ENCODE measurements around the gene RER1. TPM values are rescaled to one million over a fixed set of nuclear protein-coding genes. Genes with fewer than 3 reads are reported as not detected.
A peak's percentile ranks its signal among the peaks of the same experiment; 100 is the strongest.

The RER1 gene
- total RNA-seq, 1 donor from 2014 or later: 133 TPM

- peak; percentile 32 for DNase-seq
Observed at GRCh38 chr1:2383576-2383975, 8.1 kb upstream of the RER1 start.

GRCh38 chr1:2384130-2384860, 7.3 kb upstream of the RER1 start:
- Histone ChIP-seq H3K27me3 (ENCODE audit: low read depth) (no peaks in the 10 kb centered on the region), H3K4me3 (no peak overlapping the region), H3K27ac (no peak overlapping the region), H3K4me1 (peaks cover 10% of the 10 kb centered on the region), H3K36me3 (peaks cover 6% of the 10 kb centered on the region), H3K9me3 (no peaks in the 10 kb centered on the region)
- DNase-seq: peak; percentile 23
- ATAC-seq: no peak
- intact Hi-C loops (cut with DNase I): loop anchor here (5.0 kb wide), 1 partner anchor 187 kb away; no protein-coding TSS in a partner anchor
- TF ChIP-seq CTCF (IDR thresholded peaks at IDR 0.05): no peak

More at GRCh38 chr1:2383576-2383975, 8.1 kb upstream of the RER1 start:
- H3K4me3 ChIP-seq: no peak overlapping the region
- no peak for TF ChIP-seq CTCF (IDR thresholded peaks at IDR 0.05)
- peaks cover 6% of the 10 kb centered on the region for H3K36me3 ChIP-seq
- H3K27me3 ChIP-seq (ENCODE audit: low read depth): no peaks in the 10 kb centered on the region
- H3K27ac ChIP-seq: no peak overlapping the region
- intact Hi-C loops (cut with DNase I): loop anchor here (5.0 kb wide), 1 partner anchor 186 kb away; no protein-coding TSS in a partner anchor
- H3K9me3 ChIP-seq: no peaks in the 10 kb centered on the region
- no peak for ATAC-seq
- peaks cover 10% of the 10 kb centered on the region for H3K4me1 ChIP-seq

GRCh38 chr1:2384941-2385481, 6.6 kb upstream of the RER1 start:
- TF ChIP-seq CTCF (IDR thresholded peaks at IDR 0.05): no peak
- ATAC-seq: no peak
- Histone ChIP-seq H3K36me3 (peaks cover 6% of the 10 kb centered on the region), H3K4me3 (no peak overlapping the region), H3K4me1 (peaks cover 10% of the 10 kb centered on the region), H3K9me3 (no peaks in the 10 kb centered on the region), H3K27me3 (ENCODE audit: low read depth) (no peaks in the 10 kb centered on the region), H3K27ac (no peak overlapping the region)
- intact Hi-C loops (cut with DNase I): loop anchor here (5.0 kb wide), 1 partner anchor 188 kb away; no protein-coding TSS in a partner anchor
- peak; percentile 35 for DNase-seq

GRCh38 chr1:2385606-2386280, 5.9 kb upstream of the RER1 start:
- H3K36me3 ChIP-seq: peaks cover 6% of the 10 kb centered on the region
- no peaks in the 10 kb centered on the region for H3K9me3 ChIP-seq
- DNase-seq (peak; percentile 36), ATAC-seq (no peak)
- peaks cover 15% of the 10 kb centered on the region for H3K4me1 ChIP-seq
- no peak overlapping the region for H3K27ac ChIP-seq
- no peak overlapping the region for H3K4me3 ChIP-seq
- H3K27me3 ChIP-seq (ENCODE audit: low read depth): no peaks in the 10 kb centered on the region
- intact Hi-C loops (cut with DNase I): no loop called here
- TF ChIP-seq CTCF (IDR thresholded peaks at IDR 0.05): no peak

GRCh38 chr1:2386636-2387611, 4.7 kb upstream of the RER1 start:
- intact Hi-C loops (cut with DNase I): no loop called here
- DNase-seq (peak; percentile 41), ATAC-seq (no peak)
- H3K36me3 ChIP-seq: peaks cover 6% of the 10 kb centered on the region
- H3K27me3 ChIP-seq (ENCODE audit: low read depth): no peaks in the 10 kb centered on the region
- H3K27ac ChIP-seq: no peak overlapping the region
- no peak for TF ChIP-seq CTCF (IDR thresholded peaks at IDR 0.05)
- H3K4me1 ChIP-seq: peaks cover 12% of the 10 kb centered on the region
- H3K4me3 ChIP-seq: no peak overlapping the region
- no peaks in the 10 kb centered on the region for H3K9me3 ChIP-seq

All from lower lobe of right lung (tissue), 2 donors.